Mesenchymal stem cell (in vitro differentiated cells and primary cell): ENCODE results near the gene SIX1.

Experiments
- DNase-seq: peaks from one replicate; pipeline ENCODE4 v3.0.0-alpha.2; 2013
- H2AFZ ChIP-seq: one replicate; pipeline ENCODE4 v1.6.1; 2013; ENCODE audit warnings: low read depth, mild to moderate bottlenecking, control low read depth, inconsistent platforms, low read length, moderate library complexity
- H2AK5ac ChIP-seq: 2 replicates; pipeline ENCODE4 v1.6.1; 2013; ENCODE audit warnings: low read length, moderate library complexity, mild to moderate bottlenecking, inconsistent platforms; ENCODE audit not compliant: severe bottlenecking
- H2BK120ac ChIP-seq: one replicate; pipeline ENCODE4 v1.6.1; 2013; ENCODE audit warnings: low read depth, mild to moderate bottlenecking, inconsistent platforms, low read length, moderate library complexity
- H2BK12ac ChIP-seq, 2 experiments: one replicate each; pipeline ENCODE4 v1.6.1; 2013; ENCODE audit warnings: inconsistent platforms in 2 of 2, low read length in 2 of 2, mild to moderate bottlenecking in 2 of 2, moderate library complexity in 2 of 2, control low read depth in 1 of 2
- H2BK15ac ChIP-seq: one replicate; pipeline ENCODE4 v1.6.1; 2013; ENCODE audit warnings: mild to moderate bottlenecking, low read depth, inconsistent platforms; ENCODE audit not compliant: poor library complexity, severe bottlenecking
- H2BK5ac ChIP-seq: 2 replicates; pipeline ENCODE4 v1.6.1; 2013; ENCODE audit warnings: low read depth, mild to moderate bottlenecking, low read length, control low read depth, inconsistent platforms; ENCODE audit not compliant: poor library complexity, severe bottlenecking
- H3K14ac ChIP-seq, 2 experiments: one replicate each; pipeline ENCODE4 v1.6.1; 2013; ENCODE audit warnings: inconsistent platforms in 2 of 2, low read length in 2 of 2, control low read depth in 1 of 2, mild to moderate bottlenecking in 1 of 2, moderate library complexity in 1 of 2
- H3K18ac ChIP-seq, 2 experiments: one replicate each; pipeline ENCODE4 v1.6.1; 2013; ENCODE audit warnings: inconsistent platforms in 2 of 2, low read length in 2 of 2, control low read depth in 1 of 2, low read depth in 1 of 2, mild to moderate bottlenecking in 1 of 2
- H3K23ac ChIP-seq, 2 experiments: one replicate each; pipeline ENCODE4 v1.6.1; 2013; ENCODE audit warnings: inconsistent platforms in 2 of 2, low read length in 2 of 2, mild to moderate bottlenecking in 2 of 2, moderate library complexity in 2 of 2, control low read depth in 1 of 2
- H3K27ac ChIP-seq: 2 replicates; pipeline ENCODE4 v1.5.1; 2013; ENCODE audit warnings: mild to moderate bottlenecking, moderate library complexity, low read length, control low read depth, inconsistent platforms; ENCODE audit not compliant: poor library complexity, severe bottlenecking
- H3K27me3 ChIP-seq, 2 experiments: 2 replicates each; pipeline versions ENCODE4 v1.6.1 to v1.7.0; 2013; ENCODE audit warnings: low read length in 2 of 2, mild to moderate bottlenecking in 2 of 2, moderate library complexity in 2 of 2, control low read depth in 1 of 2, inconsistent platforms in 1 of 2; ENCODE audit not compliant: control insufficient read depth in 1 of 2, insufficient read depth in 1 of 2
- H3K36me3 ChIP-seq, 2 experiments: 2 replicates each; pipeline versions ENCODE4 v1.6.1 to v1.7.0; 2013; ENCODE audit warnings: low read length in 2 of 2, control low read depth in 1 of 2, inconsistent platforms in 1 of 2, low read depth in 1 of 2, mild to moderate bottlenecking in 1 of 2; ENCODE audit not compliant: insufficient read depth in 2 of 2, control insufficient read depth in 1 of 2
- H3K4ac ChIP-seq, 2 experiments: one replicate each; pipeline ENCODE4 v1.6.1; 2013; ENCODE audit warnings: inconsistent platforms in 2 of 2, low read length in 2 of 2, mild to moderate bottlenecking in 2 of 2, moderate library complexity in 2 of 2, control low read depth in 1 of 2, low read depth in 1 of 2
- H3K4me1 ChIP-seq: 2 replicates; pipeline ENCODE4 v1.6.1; 2013; ENCODE audit warnings: low read depth, low read length, control low read depth; ENCODE audit not compliant: control insufficient read depth, insufficient read depth
- H3K4me2 ChIP-seq: 2 replicates; pipeline ENCODE4 v1.6.1; 2013; ENCODE audit warnings: low read length, mild to moderate bottlenecking, inconsistent platforms; ENCODE audit not compliant: poor library complexity, severe bottlenecking
- H3K4me3 ChIP-seq, 2 experiments: 2 replicates each; pipeline versions ENCODE4 v1.5.1 to v1.7.0; 2013; ENCODE audit warnings: low read length in 2 of 2, mild to moderate bottlenecking in 2 of 2, control low read depth in 1 of 2, low read depth in 1 of 2; ENCODE audit not compliant: insufficient read depth in 1 of 2
- H3K79me1 ChIP-seq: replicated peaks from 2 replicates; pipeline ENCODE4 v1.6.1; 2013; ENCODE audit warnings: mild to moderate bottlenecking, control low read depth, low read length, inconsistent platforms; ENCODE audit not compliant: poor library complexity, severe bottlenecking
- H3K9ac ChIP-seq: 2 replicates; pipeline ENCODE4 v1.7.0; 2013; ENCODE audit warnings: mild to moderate bottlenecking, low read length, moderate library complexity
- H3K9me3 ChIP-seq: 2 replicates; pipeline ENCODE4 v1.7.0; 2013; ENCODE audit warnings: mild to moderate bottlenecking, low read length; ENCODE audit not compliant: control insufficient read depth
- H4K8ac ChIP-seq: one replicate; pipeline ENCODE4 v1.6.1; 2013; ENCODE audit warnings: inconsistent platforms, mild to moderate bottlenecking, low read length, moderate library complexity
- H4K91ac ChIP-seq: one replicate; pipeline ENCODE4 v1.6.1; 2013; ENCODE audit warnings: mild to moderate bottlenecking, low read length, inconsistent platforms
- WGBS: methylation state at CpG from one replicate; pipeline ENCODE4 v1.1.7; 2013; ENCODE audit warnings: mixed read lengths; 5-methylcytosine and 5-hydroxymethylcytosine counted together

The SIX1 gene

GRCh38 chr14:60677701-60678100, 28.4 kb upstream of the SIX1 start:
- Histone ChIP-seq H3K27me3 (no peaks in the 10 kb centered on the region), H3K79me1 (no peaks in the 10 kb centered on the region), H3K4ac (no peak overlapping the region), H2BK15ac (no peak overlapping the region), H3K9me3 (no peaks in the 10 kb centered on the region), H3K23ac (no peak overlapping the region), H3K36me3 (no peaks in the 10 kb centered on the region), H3K27ac (no peak overlapping the region), H4K8ac (no peak overlapping the region), H3K14ac (no peak overlapping the region), H3K9ac (no peak overlapping the region), H2BK5ac (no peak overlapping the region), H2AFZ (no peak overlapping the region), H3K18ac (no peak overlapping the region), H3K4me1 (no peaks in the 10 kb centered on the region), H3K4me3 (no peak overlapping the region), H2BK120ac (no peak overlapping the region), H2BK12ac (no peak overlapping the region), H3K4me2 (no peak overlapping the region), H2AK5ac (no peak overlapping the region), H4K91ac (no peak overlapping the region)
- no peak for DNase-seq

DNA sequence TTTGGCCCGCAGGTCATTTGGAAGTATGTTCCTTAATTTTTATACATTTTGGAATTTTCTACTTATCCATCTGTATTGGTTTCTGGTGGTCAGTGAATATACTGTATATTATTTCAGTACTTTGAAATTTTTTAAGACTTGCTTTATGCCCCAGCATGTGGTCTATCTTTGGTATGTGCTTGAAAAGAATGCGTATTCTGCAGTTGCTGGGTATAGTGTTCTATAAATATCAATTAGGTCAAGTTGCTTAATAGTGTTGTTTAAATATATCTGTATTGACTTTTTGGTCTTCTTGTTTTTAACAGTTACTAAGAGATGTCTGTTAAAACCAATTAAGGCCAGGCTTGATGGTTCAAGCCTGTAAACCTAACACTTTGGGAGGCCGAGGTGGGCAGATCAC, 21.7 kb upstream of the SIX1 start:
- Histone ChIP-seq H3K9ac (no peak overlapping the region), H3K27ac (no peak overlapping the region), H3K9me3 (no peaks in the 10 kb centered on the region), H2BK15ac (no peak overlapping the region), H3K36me3 (no peaks in the 10 kb centered on the region), H2AFZ (no peak overlapping the region), H3K4me2 (no peak overlapping the region), H2BK5ac (no peak overlapping the region), H3K4ac (no peak overlapping the region), H3K4me3 (no peak overlapping the region), H3K4me1 (peaks cover 2% of the 10 kb centered on the region), H3K18ac (no peak overlapping the region), H2BK12ac (no peak overlapping the region), H3K79me1 (no peaks in the 10 kb centered on the region), H4K8ac (no peak overlapping the region), H3K27me3 (no peaks in the 10 kb centered on the region), H3K23ac (no peak overlapping the region), H4K91ac (no peak overlapping the region), H3K14ac (no peak overlapping the region), H2BK120ac (no peak overlapping the region), H2AK5ac (no peak overlapping the region)
- no peak for DNase-seq
- 85% methylated on average over 2 of the region's 3 CpGs for WGBS

- Histone ChIP-seq H3K4me1 (peaks cover 2% of the 10 kb centered on the region), H3K27ac (no peak overlapping the region), H3K4me2 (no peak overlapping the region), H4K8ac (no peak overlapping the region), H3K18ac (no peak overlapping the region), H3K4me3 (no peak overlapping the region), H3K36me3 (no peaks in the 10 kb centered on the region), H2BK15ac (no peak overlapping the region), H2BK12ac (no peak overlapping the region), H2BK5ac (no peak overlapping the region), H4K91ac (no peak overlapping the region), H3K9ac (no peak overlapping the region), H3K9me3 (no peaks in the 10 kb centered on the region), H3K14ac (no peak overlapping the region), H3K4ac (no peak overlapping the region), H3K27me3 (no peaks in the 10 kb centered on the region), H2AFZ (no peak overlapping the region), H3K79me1 (no peaks in the 10 kb centered on the region), H2AK5ac (no peak overlapping the region), H3K23ac (no peak overlapping the region), H2BK120ac (no peak overlapping the region)
- 100% methylated on average over 1 of the region's 5 CpGs for WGBS
- no peak for DNase-seq
Observed at GRCh38 chr14:60668431-60669112, 19.3 kb upstream of the SIX1 start.

- Histone ChIP-seq H2AFZ (no peak overlapping the region), H3K4me2 (no peak overlapping the region), H4K8ac (no peak overlapping the region), H3K4ac (no peak overlapping the region), H3K27me3 (no peaks in the 10 kb centered on the region), H3K14ac (no peak overlapping the region), H2BK15ac (no peak overlapping the region), H3K23ac (no peak overlapping the region), H2BK12ac (no peak overlapping the region), H3K9ac (no peak overlapping the region), H3K18ac (no peak overlapping the region), H2BK5ac (no peak overlapping the region), H3K36me3 (no peaks in the 10 kb centered on the region), H2AK5ac (no peak overlapping the region), H3K27ac (no peak overlapping the region), H3K4me3 (no peak overlapping the region), H3K79me1 (no peaks in the 10 kb centered on the region), H4K91ac (no peak overlapping the region), H3K4me1 (no peaks in the 10 kb centered on the region), H3K9me3 (no peaks in the 10 kb centered on the region), H2BK120ac (no peak overlapping the region)
- WGBS: 83% methylated on average over 2 of the region's 3 CpGs
- no peak for DNase-seq
Observed at GRCh38 chr14:60665177-60665550, 15.9 kb upstream of the SIX1 start.
